ENCODE results near the gene FRMD4A.

DNA sequence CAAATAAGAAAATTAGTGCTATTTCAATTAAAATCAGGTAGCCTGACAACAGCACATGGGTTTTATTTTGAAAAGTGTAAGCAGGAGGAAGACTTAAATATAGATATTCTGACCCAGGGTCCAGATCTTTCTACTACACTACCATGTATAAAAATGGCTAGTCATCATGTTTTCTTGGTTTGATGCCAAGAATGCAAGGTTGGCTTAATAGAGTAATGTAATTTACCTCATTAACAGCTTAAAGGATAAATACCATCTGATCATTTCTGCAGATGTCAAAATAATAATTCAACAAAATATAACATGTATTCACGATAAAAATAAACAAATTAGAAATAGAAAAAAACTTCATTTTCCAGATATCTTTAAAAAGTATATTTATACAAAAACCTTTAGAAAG, 39.4 kb downstream of the FRMD4A start:
- TF ChIP-seq, protein P1, sequence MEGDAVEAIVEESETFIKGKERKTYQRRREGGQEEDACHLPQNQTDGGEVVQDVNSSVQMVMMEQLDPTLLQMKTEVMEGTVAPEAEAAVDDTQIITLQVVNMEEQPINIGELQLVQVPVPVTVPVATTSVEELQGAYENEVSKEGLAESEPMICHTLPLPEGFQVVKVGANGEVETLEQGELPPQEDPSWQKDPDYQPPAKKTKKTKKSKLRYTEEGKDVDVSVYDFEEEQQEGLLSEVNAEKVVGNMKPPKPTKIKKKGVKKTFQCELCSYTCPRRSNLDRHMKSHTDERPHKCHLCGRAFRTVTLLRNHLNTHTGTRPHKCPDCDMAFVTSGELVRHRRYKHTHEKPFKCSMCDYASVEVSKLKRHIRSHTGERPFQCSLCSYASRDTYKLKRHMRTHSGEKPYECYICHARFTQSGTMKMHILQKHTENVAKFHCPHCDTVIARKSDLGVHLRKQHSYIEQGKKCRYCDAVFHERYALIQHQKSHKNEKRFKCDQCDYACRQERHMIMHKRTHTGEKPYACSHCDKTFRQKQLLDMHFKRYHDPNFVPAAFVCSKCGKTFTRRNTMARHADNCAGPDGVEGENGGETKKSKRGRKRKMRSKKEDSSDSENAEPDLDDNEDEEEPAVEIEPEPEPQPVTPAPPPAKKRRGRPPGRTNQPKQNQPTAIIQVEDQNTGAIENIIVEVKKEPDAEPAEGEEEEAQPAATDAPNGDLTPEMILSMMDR (IDR thresholded peaks at IDR 0.05) = no peak
- TF ChIP-seq POLR2A (IDR thresholded peaks at IDR 0.05) = no peak
- TF ChIP-seq POLR2AphosphoS5 (IDR thresholded peaks at IDR 0.05) = no peak

Data from upper lobe of left lung (tissue), 4 donors.